ENCODE results near the gene POLR2J2. TPM values are rescaled to one million over a fixed set of nuclear protein-coding genes. Genes with fewer than 3 reads are reported as not detected.
"Not testable (repeated sequence)": the region's sequence is repeated elsewhere in the genome, so short reads cannot be mapped to it uniquely, and the experiment has no call there.

Gene POLR2J2
- polyA plus RNA-seq (ENCODE audit: insufficient read length in 4 of 4) = 1 to 10 TPM in 3 of 4 donors, under 1 TPM in 1; 0.59 to 5.3 (median 2.9) TPM

GRCh38 chr7:102671166-102671955 is at the start of gene POLR2J2:
TSS of gene POLR2J2 (minus strand) at chr7:102671663. CDS start at chr7:102671601, 62 bp downstream.
- DNase-seq (ENCODE audit: low read depth in 4 of 4, low spot score in 2 of 4) = peak in 3 of 4 donors; percentile 11 to 64 (median 37)

- DNase-seq (ENCODE audit: low read depth in 4 of 4, low spot score in 2 of 4) = not testable (repeated sequence)
These were observed 47.0 kb upstream of the POLR2J2 start for GRCh38 chr7:102718491-102718890.

- not testable (repeated sequence) for DNase-seq (ENCODE audit: low read depth in 4 of 4, low spot score in 2 of 4)
These were observed 44.3 kb upstream of the POLR2J2 start for GRCh38 chr7:102715718-102716117.

- not testable (repeated sequence) for DNase-seq (ENCODE audit: low read depth in 4 of 4, low spot score in 2 of 4)
These were observed 43.5 kb upstream of the POLR2J2 start for GRCh38 chr7:102714774-102715522.

- not testable (repeated sequence) for DNase-seq (ENCODE audit: low read depth in 4 of 4, low spot score in 2 of 4)
These were observed 42.2 kb upstream of the POLR2J2 start for GRCh38 chr7:102713691-102714080.

- DNase-seq (ENCODE audit: low read depth in 4 of 4, low spot score in 2 of 4) = not testable (repeated sequence)
These were observed 41.7 kb upstream of the POLR2J2 start for GRCh38 chr7:102713011-102713690.

- DNase-seq (ENCODE audit: low read depth in 4 of 4, low spot score in 2 of 4) = not testable (repeated sequence)
These were observed 27.7 kb upstream of the POLR2J2 start for GRCh38 chr7:102698962-102699750.

- not testable (repeated sequence) for DNase-seq (ENCODE audit: low read depth in 4 of 4, low spot score in 2 of 4)
These were observed 26.4 kb upstream of the POLR2J2 start for GRCh38 chr7:102697642-102698512.

- not testable (repeated sequence) for DNase-seq (ENCODE audit: low read depth in 4 of 4, low spot score in 2 of 4)
These were observed 24.5 kb upstream of the POLR2J2 start for GRCh38 chr7:102696009-102696408.

GRCh38 chr7:102695033-102695552 is 23.6 kb upstream of the POLR2J2 start:
- DNase-seq (ENCODE audit: low read depth in 4 of 4, low spot score in 2 of 4) = not testable (repeated sequence)

- not testable (repeated sequence) for DNase-seq (ENCODE audit: low read depth in 4 of 4, low spot score in 2 of 4)
These were observed 22.5 kb upstream of the POLR2J2 start for GRCh38 chr7:102694008-102694407.

- DNase-seq (ENCODE audit: low read depth in 4 of 4, low spot score in 2 of 4) = not testable (repeated sequence)
These were observed 19.1 kb upstream of the POLR2J2 start for GRCh38 chr7:102690602-102691001.

- DNase-seq (ENCODE audit: low read depth in 4 of 4, low spot score in 2 of 4) = not testable (repeated sequence)
These were observed 18.2 kb upstream of the POLR2J2 start for GRCh38 chr7:102689436-102690282.

GRCh38 chr7:102688299-102689036 is 17.0 kb upstream of the POLR2J2 start:
- not testable (repeated sequence) for DNase-seq (ENCODE audit: low read depth in 4 of 4, low spot score in 2 of 4)

- not testable (repeated sequence) for DNase-seq (ENCODE audit: low read depth in 4 of 4, low spot score in 2 of 4)
These were observed 11.1 kb upstream of the POLR2J2 start for GRCh38 chr7:102682560-102682959.

GRCh38 chr7:102680780-102681179 is 9.3 kb upstream of the POLR2J2 start:
- not testable (repeated sequence) for DNase-seq (ENCODE audit: low read depth in 4 of 4, low spot score in 2 of 4)

- DNase-seq (ENCODE audit: low read depth in 4 of 4, low spot score in 2 of 4) = not testable (repeated sequence)
These were observed 4.1 kb upstream of the POLR2J2 start for GRCh38 chr7:102675545-102675944.

All from left renal cortex interstitium (tissue), 4 donors.